Fibroblast of villous mesenchyme (primary cell): Measurements from ENCODE around the gene FBP1. TPM values are rescaled to one million over a fixed set of nuclear protein-coding genes. Genes with fewer than 3 reads are reported as not detected.

Experiments used
- DNase-seq: peaks from one replicate; pipeline ENCODE4 v3.0.0-alpha.2; 2010; ENCODE audit warnings: low read depth
- H3K4me3 ChIP-seq: 2 replicates; pipeline ENCODE4 v1.5.1; 2011; ENCODE audit warnings: low read depth, mild to moderate bottlenecking, low read length
- CTCF ChIP-seq: IDR thresholded peaks from 2 replicates; pipeline ENCODE4 v1.5.1; 2012; ENCODE audit warnings: low read depth, mild to moderate bottlenecking, low read length; ENCODE audit not compliant: insufficient read depth
- total RNA-seq: library from RNA; depleted of rRNA; stranded (reverse); fragments of >200 nt; gene quantifications from 2 replicates; pipeline ENCODE4 v1.2.3, GENCODE V29; 2012

FBP1 gene
- total RNA-seq, 1 donor: not detected

- no peak for TF ChIP-seq CTCF
- DNase-seq: peak; percentile 14
- H3K4me3 ChIP-seq: no peak overlapping the region
Observed at GRCh38 chr9:94610181-94610606, 29.1 kb downstream of the FBP1 start.

DNA sequence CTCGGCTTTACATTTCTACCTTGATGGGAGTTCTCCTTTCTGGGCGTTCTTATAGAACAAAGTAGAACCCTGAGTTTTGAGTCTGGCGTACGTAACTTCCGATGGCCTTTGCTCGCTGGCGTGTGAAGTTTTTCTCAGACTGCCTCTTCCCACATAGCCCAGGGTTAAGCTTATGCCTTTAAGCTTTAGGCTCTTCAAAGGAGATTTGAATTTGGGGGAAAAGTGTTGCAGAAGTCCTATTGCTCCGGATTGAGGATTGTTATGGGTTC is 32.0 kb downstream of the FBP1 start:
- DNase-seq: no peak
- no peak overlapping the region for H3K4me3 ChIP-seq
- no peak for TF ChIP-seq CTCF

- no peak overlapping the region for H3K4me3 ChIP-seq
- no peak for TF ChIP-seq CTCF
- no peak for DNase-seq
Observed at GRCh38 chr9:94606646-94607422, 32.5 kb downstream of the FBP1 start.

GRCh38 chr9:94603259-94604160 is 35.8 kb downstream of the FBP1 start:
- DNase-seq: peak; percentile 92
- TF ChIP-seq CTCF: peak; percentile 80
- H3K4me3 ChIP-seq: no peak overlapping the region

DNA sequence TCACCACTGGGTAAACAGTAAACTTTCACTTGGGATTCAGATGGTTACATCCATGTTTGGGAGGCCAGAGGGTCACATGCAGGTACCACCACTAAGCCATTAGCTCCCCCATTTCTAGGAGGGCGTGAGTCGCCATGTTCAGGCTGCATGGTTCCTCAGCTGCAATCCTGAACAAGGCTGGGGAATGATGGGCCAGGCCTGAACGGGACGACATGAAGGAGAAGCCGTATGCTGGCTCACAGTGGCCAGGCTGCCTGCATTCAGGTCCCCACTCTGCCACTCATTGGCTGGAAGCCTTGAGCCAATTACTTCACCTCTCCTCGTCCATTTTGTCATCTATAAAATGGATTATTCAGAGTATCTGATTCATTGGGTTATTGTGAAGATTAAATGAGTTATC is 36.7 kb downstream of the FBP1 start:
- no peak for DNase-seq
- H3K4me3 ChIP-seq: no peak overlapping the region
- no peak for TF ChIP-seq CTCF

DNA sequence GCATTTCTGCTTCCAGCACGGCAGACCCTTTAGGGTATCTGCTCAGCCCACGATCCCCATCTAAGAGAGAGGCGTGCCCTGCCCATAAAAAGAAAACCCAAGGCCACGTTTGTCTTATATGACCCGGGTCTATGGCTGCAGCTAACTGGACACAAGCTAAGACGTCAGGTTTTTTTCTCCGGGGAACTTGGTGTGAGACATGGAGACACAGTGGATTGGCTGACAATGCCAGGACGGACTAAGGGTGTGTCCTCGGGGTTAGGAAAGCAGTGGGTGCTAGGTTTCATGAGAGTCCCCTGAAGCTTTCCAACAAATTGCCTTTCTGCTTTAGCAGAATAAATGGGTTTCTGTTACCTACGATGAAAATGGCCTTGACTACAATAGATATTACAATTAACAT is 38.6 kb downstream of the FBP1 start:
- no peak for TF ChIP-seq CTCF
- H3K4me3 ChIP-seq: no peak overlapping the region
- no peak for DNase-seq
